GM21390 (cell line): ENCODE measurements around the gene STK10.
"Not testable (repeated sequence)": the region's sequence is repeated elsewhere in the genome, so short reads cannot be mapped to it uniquely, and the experiment has no call there.

Source experiments
- ATAC-seq: cut with Tn5 transposase; IDR thresholded peaks from one replicate; pipeline ENCODE4 v1.9.1; 2021; ENCODE audit not compliant: unreplicated experiment

Gene STK10

DNA sequence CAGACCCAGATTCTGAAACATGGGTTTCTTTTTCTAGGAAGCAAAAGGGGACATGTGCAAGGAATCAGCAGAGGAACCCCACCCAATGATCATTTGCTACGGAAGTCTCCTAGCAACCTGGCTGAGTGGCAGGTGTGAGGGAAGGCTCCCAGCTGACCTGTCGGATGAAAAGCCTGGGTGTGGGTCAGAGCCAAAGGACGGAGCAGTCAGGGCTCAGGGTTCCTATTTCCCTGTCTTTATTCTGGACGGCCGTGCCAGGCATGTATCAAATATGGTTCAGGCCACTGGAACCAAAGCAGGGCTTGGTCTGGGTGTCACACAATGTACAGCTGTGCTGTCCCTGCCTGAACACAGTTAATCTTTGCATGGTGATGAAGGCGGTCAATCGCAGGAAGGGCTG, 20.1 kb downstream of the STK10 start:
- ATAC-seq = no peak

DNA sequence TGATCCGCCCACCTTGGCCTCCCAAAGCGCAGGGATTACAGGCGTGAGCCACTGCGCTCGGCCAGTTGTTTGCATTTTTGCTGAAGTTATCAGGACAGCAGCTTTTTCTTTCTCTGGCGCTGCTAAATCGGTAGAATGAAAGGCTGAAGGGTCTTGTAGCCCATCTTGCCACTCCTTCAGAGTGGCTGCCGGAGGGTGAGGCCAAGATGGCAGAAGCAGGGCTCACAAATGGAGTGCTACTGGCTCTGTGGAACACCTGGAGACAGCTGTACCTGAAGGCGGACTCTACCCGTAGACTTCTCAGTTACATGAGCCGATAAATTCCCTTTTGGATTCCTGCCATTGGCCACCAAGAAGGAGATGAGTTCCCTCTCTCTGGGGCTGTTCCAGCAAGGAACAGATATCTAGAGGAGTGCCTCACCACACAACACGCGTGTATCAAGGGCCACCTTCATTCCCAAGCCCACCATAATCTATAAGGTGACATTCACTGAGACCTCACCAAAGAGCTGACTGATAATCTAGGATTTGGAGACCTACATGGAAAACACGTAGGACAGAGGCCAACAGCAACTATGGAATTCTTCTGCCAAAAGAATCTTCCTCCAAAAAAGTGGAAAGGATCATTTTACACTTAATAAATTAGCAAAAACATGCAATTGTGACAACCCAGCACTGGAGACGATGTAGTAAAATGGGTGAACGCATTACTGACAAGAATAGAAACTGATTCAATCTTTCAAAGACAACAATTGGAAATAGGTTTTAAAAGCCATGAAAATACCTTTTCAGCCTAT, 21.8 kb downstream of the STK10 start:
- ATAC-seq = no peak

DNA sequence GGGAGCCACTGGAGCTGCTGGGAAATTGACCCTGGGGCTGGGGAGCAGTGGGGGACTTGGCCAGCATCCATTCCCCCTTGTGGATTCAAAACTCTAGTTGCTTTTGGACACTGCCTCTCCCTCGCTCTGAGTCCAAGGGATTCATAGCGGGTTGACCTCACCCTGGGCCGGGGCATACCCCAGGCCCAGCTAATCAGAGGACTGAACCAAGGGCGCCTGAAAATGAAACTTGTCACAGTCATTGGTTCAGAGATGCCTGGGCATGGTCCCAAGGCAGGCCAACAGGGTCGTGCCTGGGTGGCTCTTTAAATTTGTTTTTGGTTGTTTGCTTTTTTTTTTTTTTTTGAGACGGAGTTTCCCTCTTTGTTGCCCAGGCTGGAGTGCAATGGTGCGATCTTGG, 22.6 kb downstream of the STK10 start:
- peak; percentile 75 for ATAC-seq

GRCh38 chr5:172164769-172165212, 23.2 kb downstream of the STK10 start:
- ATAC-seq = no peak

- no peak for ATAC-seq
These were observed 24.7 kb downstream of the STK10 start for GRCh38 chr5:172163346-172163745.

GRCh38 chr5:172162987-172163343, 25.1 kb downstream of the STK10 start:
- no peak for ATAC-seq

- ATAC-seq = no peak
These were observed 25.6 kb downstream of the STK10 start for GRCh38 chr5:172162323-172162986.

DNA sequence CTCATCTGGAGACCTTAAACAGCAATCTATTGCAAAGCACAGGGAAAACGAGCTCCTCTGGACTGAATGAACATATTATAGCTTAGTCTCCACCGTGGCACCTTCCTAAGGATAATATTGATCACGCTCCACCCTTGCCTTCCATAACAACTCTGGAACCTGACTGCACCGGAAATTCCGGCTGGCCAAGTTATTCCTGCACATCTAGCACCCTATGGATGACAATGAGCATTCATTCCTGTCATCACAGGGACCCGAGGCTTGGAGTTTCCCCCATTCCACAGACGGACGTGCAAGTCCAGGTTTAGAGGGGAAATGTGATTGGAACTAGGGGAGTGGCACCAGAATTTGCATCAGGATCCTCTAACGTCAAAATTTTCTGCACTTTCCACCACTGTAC, 27.5 kb downstream of the STK10 start:
- ATAC-seq = no peak

DNA sequence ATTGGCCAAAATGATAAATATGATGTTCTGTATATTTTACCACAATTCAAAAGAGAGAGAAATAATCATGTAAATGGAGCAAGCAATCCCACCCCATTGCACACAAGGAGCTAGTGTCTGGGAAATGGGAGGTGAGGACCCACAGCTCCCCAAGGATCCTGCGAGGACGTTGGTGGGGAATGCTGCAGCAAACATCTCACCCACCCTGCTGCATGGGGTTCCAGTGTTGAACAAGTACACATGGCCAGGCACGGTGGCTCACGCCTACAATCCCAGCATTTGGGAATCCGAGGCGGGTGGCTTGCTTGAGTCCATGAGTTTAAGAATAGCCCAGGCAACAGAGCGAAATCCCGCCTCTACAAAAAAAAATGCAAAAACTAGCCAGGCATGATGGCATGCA, 29.0 kb downstream of the STK10 start:
- no peak for ATAC-seq

GRCh38 chr5:172156541-172156994, 31.5 kb downstream of the STK10 start:
- no peak for ATAC-seq

GRCh38 chr5:172155101-172155500, 32.9 kb downstream of the STK10 start:
- ATAC-seq = not testable (repeated sequence)

GRCh38 chr5:172153695-172154094, 34.3 kb downstream of the STK10 start:
- ATAC-seq = no peak

DNA sequence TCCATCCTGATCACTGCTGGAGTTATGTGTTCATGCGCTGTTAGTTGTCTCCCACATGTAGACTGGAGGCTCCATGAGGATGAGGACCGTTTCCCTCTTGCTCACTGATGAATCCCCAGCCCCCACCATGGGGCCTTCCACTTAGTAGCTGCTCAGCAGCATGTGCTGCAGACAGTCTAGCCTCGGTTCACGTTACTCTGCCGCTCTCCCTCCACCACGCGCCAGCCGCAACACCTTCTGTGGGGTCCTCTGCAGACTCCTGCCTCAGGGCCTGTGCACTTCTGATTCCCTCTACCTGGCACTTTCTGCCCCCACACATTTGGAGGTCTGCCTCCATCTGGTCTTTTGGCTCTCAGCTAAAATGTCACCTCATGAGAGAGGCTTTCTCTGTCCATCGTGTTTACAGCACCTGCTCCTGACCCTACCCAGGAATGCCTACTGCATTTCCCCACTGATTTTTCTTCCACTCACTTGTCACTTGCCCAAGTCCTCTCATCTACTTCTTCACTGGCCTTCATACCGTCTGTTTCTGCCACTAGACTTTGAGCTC, 36.3 kb downstream of the STK10 start:
- ATAC-seq = no peak

GRCh38 chr5:172150514-172151425, 37.3 kb downstream of the STK10 start:
- ATAC-seq = peak; percentile 68

GRCh38 chr5:172149481-172149880, 38.5 kb downstream of the STK10 start:
- ATAC-seq = not testable (repeated sequence)

GRCh38 chr5:172149073-172149472, 39.0 kb downstream of the STK10 start:
- no peak for ATAC-seq

DNA sequence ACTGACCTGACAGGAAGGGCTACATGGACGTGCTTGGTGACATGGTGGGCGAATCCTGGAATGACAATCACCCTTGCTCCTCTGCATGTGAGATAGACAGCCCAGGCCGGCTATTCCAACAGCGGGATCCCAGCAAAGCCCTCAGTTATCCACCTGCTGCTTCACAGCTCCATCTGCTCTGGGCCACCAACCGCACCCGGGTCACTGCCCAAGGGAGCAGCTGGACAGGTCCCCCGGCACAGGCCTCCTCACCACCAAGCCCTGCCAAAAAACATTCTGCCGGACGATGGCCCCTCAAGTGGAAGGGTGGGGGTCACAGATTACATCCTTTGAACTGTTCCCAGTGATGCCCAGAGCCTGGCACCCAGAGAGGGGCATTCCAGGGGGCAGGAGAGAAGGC, 39.6 kb downstream of the STK10 start:
- no peak for ATAC-seq

DNA sequence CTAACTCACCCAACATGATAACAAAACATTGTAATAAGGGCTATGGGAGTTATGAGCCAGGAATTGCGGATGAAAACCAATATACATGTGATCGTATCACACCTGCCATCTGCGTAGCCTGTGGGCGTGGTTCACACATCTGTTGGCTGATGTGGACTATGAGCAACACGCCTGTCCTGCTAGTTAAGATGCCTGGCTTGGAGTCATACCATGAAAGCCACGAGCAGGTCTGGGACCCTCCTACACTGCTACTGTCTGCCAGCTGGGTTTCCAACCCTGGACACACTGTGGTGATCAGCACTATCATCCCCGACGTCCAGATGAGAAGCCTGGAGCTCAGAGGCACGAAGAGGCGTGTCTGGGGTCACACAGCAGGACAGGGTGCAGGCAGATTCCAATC, 40.2 kb downstream of the STK10 start:
- no peak for ATAC-seq

DNA sequence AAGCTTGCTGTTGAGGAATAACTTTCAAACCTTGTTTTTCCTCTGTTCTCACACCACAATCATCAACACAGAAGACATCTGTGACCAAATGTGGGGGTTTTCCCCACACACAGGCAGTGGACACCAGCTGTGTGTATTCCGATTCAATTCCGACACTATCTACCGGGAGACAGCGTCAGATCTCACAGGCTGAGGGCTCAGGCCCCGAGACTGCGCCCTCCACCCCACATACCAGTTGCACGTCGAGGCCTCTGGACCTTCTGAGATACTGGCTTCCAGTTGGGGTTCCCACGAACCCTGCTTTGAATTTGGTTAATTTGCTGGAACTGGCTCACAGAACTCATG, 41.3 kb downstream of the STK10 start:
- ATAC-seq = no peak

- ATAC-seq = no peak
These were observed 41.9 kb downstream of the STK10 start for GRCh38 chr5:172145870-172146747.
